Ishikawa (cell line): ENCODE results near the gene MTG1.

Experiments
- CEBPB ChIP-seq: IDR thresholded peaks from 2 replicates; pipeline ENCODE4 v1.6.1; 2012
- CREB1 ChIP-seq: IDR thresholded peaks from 2 replicates; pipeline ENCODE4 v1.6.1; 2012; ENCODE audit warnings: low read depth
- EGR1 ChIP-seq: IDR thresholded peaks from 2 replicates; pipeline ENCODE4 v1.6.1; 2012
- EP300 ChIP-seq: IDR thresholded peaks from 2 replicates; pipeline ENCODE4 v1.6.1; 2012; ENCODE audit warnings: borderline replicate concordance
- FOXM1 ChIP-seq: IDR thresholded peaks from 2 replicates; pipeline ENCODE4 v1.6.1; 2012; ENCODE audit warnings: low read depth, borderline replicate concordance
- MAX ChIP-seq: IDR thresholded peaks from 2 replicates; pipeline ENCODE4 v1.6.1; 2012
- NFIC ChIP-seq: IDR thresholded peaks from 2 replicates; pipeline ENCODE4 v1.6.1; 2012
- RAD21 ChIP-seq: IDR thresholded peaks from 2 replicates; pipeline ENCODE4 v1.6.1; 2012; ENCODE audit warnings: low read depth
- REST ChIP-seq: IDR thresholded peaks from 2 replicates; pipeline ENCODE4 v1.6.1; 2012; ENCODE audit warnings: low read depth, mild to moderate bottlenecking
- TAF1 ChIP-seq: IDR thresholded peaks from 2 replicates; pipeline ENCODE4 v1.6.1; 2012; ENCODE audit warnings: low read depth, mild to moderate bottlenecking
- TCF12 ChIP-seq: IDR thresholded peaks from 2 replicates; pipeline ENCODE4 v1.6.1; 2012; ENCODE audit warnings: low read depth
- TEAD4 ChIP-seq: IDR thresholded peaks from 2 replicates; pipeline ENCODE4 v1.6.1; 2012
- USF1 ChIP-seq: IDR thresholded peaks from 2 replicates; pipeline ENCODE4 v1.6.1; 2012
- YY1 ChIP-seq: IDR thresholded peaks from 2 replicates; pipeline ENCODE4 v1.6.1; 2012; ENCODE audit warnings: low read depth
- ZBTB7A ChIP-seq: IDR thresholded peaks from 2 replicates; pipeline ENCODE4 v1.6.1; 2012; ENCODE audit warnings: low read depth

Gene MTG1

GRCh38 chr10:133396035-133396624 lies 2.2 kb downstream of the MTG1 start:
- TF ChIP-seq YY1 (no peak), CEBPB (no peak), MAX (no peak), TAF1 (no peak), ZBTB7A (no peak)

- TF ChIP-seq REST, result no peak
- TF ChIP-seq TEAD4, result no peak
- no peak for TF ChIP-seq CREB1
Measured at GRCh38 chr10:133397938-133398337, 4.0 kb downstream of the MTG1 start.

- TF ChIP-seq EP300 (no peak), EGR1 (no peak), USF1 (no peak), MAX (no peak), ZBTB7A (no peak), YY1 (no peak), FOXM1 (no peak), CREB1 (no peak), REST (no peak), TAF1 (no peak), TCF12 (no peak), NFIC (no peak), TEAD4 (no peak), RAD21 (no peak), CEBPB (no peak)
Measured at GRCh38 chr10:133399123-133399601, 5.2 kb downstream of the MTG1 start.

GRCh38 chr10:133400624-133401424 lies 6.9 kb downstream of the MTG1 start:
- no peak for TF ChIP-seq TCF12
- TF ChIP-seq CEBPB, result no peak
- no peak for TF ChIP-seq RAD21
- no peak for TF ChIP-seq YY1
- TF ChIP-seq CREB1, result no peak
- TF ChIP-seq ZBTB7A, result no peak
- TF ChIP-seq NFIC, result no peak
- TF ChIP-seq REST, result no peak
- no peak for TF ChIP-seq TAF1
- TF ChIP-seq TEAD4, result no peak
- no peak for TF ChIP-seq EGR1

GRCh38 chr10:133401500-133401899 lies 7.5 kb downstream of the MTG1 start:
- TF ChIP-seq TEAD4, result no peak
- TF ChIP-seq ZBTB7A, result no peak
- no peak for TF ChIP-seq FOXM1
- no peak for TF ChIP-seq EP300
- no peak for TF ChIP-seq TAF1
- TF ChIP-seq NFIC, result no peak
- no peak for TF ChIP-seq USF1
- no peak for TF ChIP-seq RAD21
- TF ChIP-seq CEBPB, result no peak
- TF ChIP-seq REST, result no peak
- no peak for TF ChIP-seq MAX
- TF ChIP-seq EGR1, result no peak
- no peak for TF ChIP-seq CREB1
- no peak for TF ChIP-seq YY1
- no peak for TF ChIP-seq TCF12
